HG02973 (cell line): ENCODE data around the gene FAM43B.

Source experiments
- ATAC-seq: cut with Tn5 transposase; IDR thresholded peaks from one replicate; pipeline ENCODE4 v1.9.1; 2021; ENCODE audit warnings: moderate library complexity; ENCODE audit not compliant: unreplicated experiment

FAM43B gene

GRCh38 chr1:20551161-20551560, 1.2 kb upstream of the FAM43B start:
- no peak for ATAC-seq

- no peak for ATAC-seq
Measured at GRCh38 chr1:20552728-20553445, 514 bp downstream of the FAM43B start.

GRCh38 chr1:20555025-20555757, 2.8 kb downstream of the FAM43B start:
- no peak for ATAC-seq

GRCh38 chr1:20555758-20556120, 3.4 kb downstream of the FAM43B start:
- no peak for ATAC-seq

GRCh38 chr1:20558191-20558590, 5.8 kb downstream of the FAM43B start:
- no peak for ATAC-seq

GRCh38 chr1:20560966-20561365, 8.6 kb downstream of the FAM43B start:
- ATAC-seq, result no peak

GRCh38 chr1:20565234-20565633, 12.9 kb downstream of the FAM43B start:
- ATAC-seq, result no peak

- no peak for ATAC-seq
Measured at GRCh38 chr1:20569523-20570098, 17.2 kb downstream of the FAM43B start.

- no peak for ATAC-seq
Measured at GRCh38 chr1:20571427-20571826, 19.1 kb downstream of the FAM43B start.

- no peak for ATAC-seq
Measured at GRCh38 chr1:20573987-20574386, 21.6 kb downstream of the FAM43B start.

- no peak for ATAC-seq
Measured at GRCh38 chr1:20574686-20575540, 22.5 kb downstream of the FAM43B start.

GRCh38 chr1:20575541-20576336, 23.4 kb downstream of the FAM43B start:
- no peak for ATAC-seq

GRCh38 chr1:20578062-20578461, 25.7 kb downstream of the FAM43B start:
- ATAC-seq, result no peak

- no peak for ATAC-seq
Measured at GRCh38 chr1:20578721-20579395, 26.5 kb downstream of the FAM43B start.

- ATAC-seq, result no peak
Measured at GRCh38 chr1:20584890-20585289, 32.5 kb downstream of the FAM43B start.

- no peak for ATAC-seq
Measured at GRCh38 chr1:20586953-20587660, 34.7 kb downstream of the FAM43B start.

GRCh38 chr1:20587661-20588053, 35.3 kb downstream of the FAM43B start:
- no peak for ATAC-seq

- no peak for ATAC-seq
Measured at GRCh38 chr1:20588634-20589225, 36.4 kb downstream of the FAM43B start, which contains the start of gene CDA. Gene CDA (plus strand): TSS chr1:20589097. CDS start chr1:20589130, 33 bp downstream.
